HEK293 (cell line): Measurements from ENCODE around the gene FBRSL1.
"Not testable (repeated sequence)": the region's sequence is repeated elsewhere in the genome, so short reads cannot be mapped to it uniquely, and the experiment has no call there.

Source experiments
- CTCF ChIA-PET: fragments of 350-600 bp; formaldehyde crosslinking; extraction: SDS; loops from one replicate; lab custom pipeline; 2021; ENCODE audit warnings: antibody characterized with exemption; lab: Yijun Ruan, JAX
- POLR2A ChIA-PET: fragments of 300-600 bp; formaldehyde crosslinking; extraction: SDS; loops from one replicate; lab custom pipeline; 2020; ENCODE audit warnings: antibody characterized with exemption, inconsistent platforms; lab: Yijun Ruan, JAX
- H3K27ac ChIP-seq: fragments of 200-500 bp; sonication (Bioruptor generic); 2 replicates; pipeline ENCODE4 v1.5.1; 2014; ENCODE audit warnings: low read depth, low read length, control low read depth, inconsistent platforms; ENCODE audit errors: extremely low read depth
- H3K36me3 ChIP-seq, 2 experiments: fragments of 200-500 bp in 1 of 2; sonication (Bioruptor generic) in 1 of 2; 1 replicate in 1 of 2; 2 replicates in 1 of 2; pipeline ENCODE4 v1.5.1; 2014 to 2017; ENCODE audit warnings: inconsistent platforms in 2 of 2, low read length in 2 of 2; ENCODE audit not compliant: control insufficient read depth in 2 of 2, insufficient read depth in 1 of 2
- H3K4me1 ChIP-seq: fragments of 200-500 bp; sonication (Bioruptor generic); 2 replicates; pipeline ENCODE4 v1.5.1; 2014; ENCODE audit warnings: mild to moderate bottlenecking, low read length, inconsistent platforms; ENCODE audit not compliant: control insufficient read depth, insufficient read depth
- H3K4me3 ChIP-seq: 2 replicates; pipeline ENCODE4 v1.5.1; 2011; ENCODE audit warnings: low read depth, mild to moderate bottlenecking, control low read depth, low read length, moderate library complexity
- H3K9me3 ChIP-seq: fragments of 200-500 bp; sonication (Bioruptor generic); 2 replicates; pipeline ENCODE4 v1.5.1; 2014; ENCODE audit warnings: low read depth, low read length, inconsistent platforms; ENCODE audit not compliant: control insufficient read depth, insufficient read depth
- FEZF1 ChIP-seq: fragments of 450-650 bp; formaldehyde crosslinking; IDR thresholded peaks from 2 replicates; pipeline ENCODE4 v1.5.1; 2016; ENCODE audit warnings: missing biosample characterization, missing genetic modification characterization
- KLF1 ChIP-seq: fragments of 450-650 bp; formaldehyde crosslinking; IDR thresholded peaks from 2 replicates; pipeline ENCODE4 v1.5.1; 2016; ENCODE audit warnings: missing biosample characterization, missing genetic modification characterization
- KLF10 ChIP-seq: fragments of 450-650 bp; IDR thresholded peaks from 2 replicates; pipeline ENCODE4 v1.5.1; 2018; ENCODE audit warnings: missing biosample characterization, mild to moderate bottlenecking, missing genetic modification characterization
- KLF9 ChIP-seq: fragments of 450-650 bp; formaldehyde crosslinking; IDR thresholded peaks from 2 replicates; pipeline ENCODE4 v1.5.1; 2016; ENCODE audit warnings: missing biosample characterization, missing genetic modification characterization, low read depth
- SALL2 ChIP-seq: fragments of 450-650 bp; formaldehyde crosslinking; IDR thresholded peaks from 2 replicates; pipeline ENCODE4 v1.5.0; 2017; ENCODE audit warnings: missing biosample characterization, mild to moderate bottlenecking, missing genetic modification characterization, borderline replicate concordance
- TCF7L2 ChIP-seq: IDR thresholded peaks from 2 replicates; pipeline ENCODE4 v1.6.1; 2011; ENCODE audit warnings: low read depth, mild to moderate bottlenecking, inconsistent platforms, low read length, moderate library complexity, borderline replicate concordance
- ZBTB21 ChIP-seq: fragments of 450-650 bp; formaldehyde crosslinking; IDR thresholded peaks from 2 replicates; pipeline ENCODE4 v1.5.1; 2017; ENCODE audit warnings: missing biosample characterization, missing genetic modification characterization
- ZFP41 ChIP-seq: fragments of 450-650 bp; formaldehyde crosslinking; IDR thresholded peaks from 2 replicates; pipeline ENCODE4 v1.5.1; 2016; ENCODE audit warnings: missing biosample characterization, missing genetic modification characterization, borderline replicate concordance
- ZFP69B ChIP-seq: fragments of 450-650 bp; formaldehyde crosslinking; IDR thresholded peaks from 2 replicates; pipeline ENCODE4 v1.5.1; 2016; ENCODE audit warnings: missing biosample characterization, missing genetic modification characterization
- ZNF16 ChIP-seq: fragments of 450-650 bp; formaldehyde crosslinking; IDR thresholded peaks from 2 replicates; pipeline ENCODE4 v1.5.1; 2016; ENCODE audit warnings: low read depth, missing biosample characterization, missing genetic modification characterization
- ZNF202 ChIP-seq: fragments of 450-650 bp; formaldehyde crosslinking; IDR thresholded peaks from 2 replicates; pipeline ENCODE4 v1.5.1; 2016; ENCODE audit warnings: missing biosample characterization, missing genetic modification characterization, borderline replicate concordance
- ZNF335 ChIP-seq: fragments of 450-650 bp; formaldehyde crosslinking; conservative IDR thresholded peaks from 2 replicates; pipeline ENCODE4 v1.5.1; 2016; ENCODE audit warnings: missing biosample characterization, missing genetic modification characterization
- ZNF518A ChIP-seq: fragments of 450-650 bp; formaldehyde crosslinking; conservative IDR thresholded peaks from 2 replicates; pipeline ENCODE4 v1.5.1; 2016; ENCODE audit warnings: low read depth, missing biosample characterization, missing genetic modification characterization
- ZNF639 ChIP-seq: fragments of 450-650 bp; formaldehyde crosslinking; IDR thresholded peaks from 2 replicates; pipeline ENCODE4 v1.5.1; 2016; ENCODE audit warnings: missing biosample characterization, missing genetic modification characterization
- ZNF660 ChIP-seq: fragments of 450-650 bp; IDR thresholded peaks from 2 replicates; pipeline ENCODE4 v1.5.1; 2018; ENCODE audit warnings: missing biosample characterization, mild to moderate bottlenecking, missing genetic modification characterization
- ZNF677 ChIP-seq: fragments of 450-650 bp; IDR thresholded peaks from 2 replicates; pipeline ENCODE4 v1.5.0; 2018; ENCODE audit warnings: missing biosample characterization, mild to moderate bottlenecking, missing genetic modification characterization, moderate library complexity
- ZSCAN23 ChIP-seq: fragments of 450-650 bp; formaldehyde crosslinking; IDR thresholded peaks from 2 replicates; pipeline ENCODE4 v1.5.1; 2016; ENCODE audit warnings: missing biosample characterization, missing genetic modification characterization
- TF ChIP-seq, protein P1 (sequence below): fragments of 450-650 bp; formaldehyde crosslinking; IDR thresholded peaks from 2 replicates; pipeline ENCODE4 v1.5.1; 2016; ENCODE audit warnings: missing biosample characterization, missing genetic modification characterization

Gene FBRSL1

GRCh38 chr12:132489602-132490266 is at the start of gene FBRSL1 (continued):
- TF ChIP-seq ZNF335 (no peak), KLF1 (peak; percentile 46; the same call in 1 of the 2 replicates), KLF9 (peak; percentile 34; the same call in 1 of the 2 replicates), SALL2 (tag by site-specific recombination) (no peak), ZFP41 (no peak), ZBTB21 (tag by site-specific recombination) (no peak), ZNF16 (tag by site-specific recombination) (no peak), ZSCAN23 (tag by site-specific recombination) (no peak), TCF7L2 (no peak), ZNF660 (no peak)

DNA sequence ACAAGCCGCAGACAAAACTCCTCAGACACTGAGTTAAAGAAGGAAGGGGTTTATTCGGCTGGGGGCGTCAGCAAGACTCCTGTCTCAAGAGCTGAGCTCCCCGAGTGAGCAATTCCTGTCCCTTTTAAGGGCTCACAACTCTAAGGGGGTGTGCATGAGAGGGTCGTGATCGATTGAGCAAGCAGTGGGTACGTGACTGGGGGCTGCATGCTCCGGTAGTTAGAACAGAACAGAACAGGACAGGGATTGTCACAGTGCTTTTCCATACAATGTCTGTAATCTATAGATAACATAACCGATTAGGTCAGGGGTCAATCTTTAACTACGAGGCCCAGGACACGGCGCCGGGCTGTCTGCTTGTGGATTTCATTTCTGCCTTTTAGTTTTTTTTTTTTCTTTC is 49.5 kb upstream of the FBRSL1 start:
- POLR2A ChIA-PET, result interaction anchor here (0.6 kb wide), 1 partner anchor 289 kb away, joined by 3 read pairs; no protein-coding TSS in a partner anchor
- H3K4me1 ChIP-seq, H3K36me3 ChIP-seq, H3K9me3 ChIP-seq, CTCF ChIA-PET, H3K27ac ChIP-seq, H3K4me3 ChIP-seq: not testable (repeated sequence)

- TF ChIP-seq FEZF1 (tag by site-specific recombination) (no peak), ZNF677 (no peak), ZNF639 (tag by site-specific recombination) (no peak), KLF9 (no peak), ZFP69B (tag by site-specific recombination) (no peak), KLF10 (no peak), ZNF518A (no peak), ZNF202 (no peak)
- TF ChIP-seq, protein P1, sequence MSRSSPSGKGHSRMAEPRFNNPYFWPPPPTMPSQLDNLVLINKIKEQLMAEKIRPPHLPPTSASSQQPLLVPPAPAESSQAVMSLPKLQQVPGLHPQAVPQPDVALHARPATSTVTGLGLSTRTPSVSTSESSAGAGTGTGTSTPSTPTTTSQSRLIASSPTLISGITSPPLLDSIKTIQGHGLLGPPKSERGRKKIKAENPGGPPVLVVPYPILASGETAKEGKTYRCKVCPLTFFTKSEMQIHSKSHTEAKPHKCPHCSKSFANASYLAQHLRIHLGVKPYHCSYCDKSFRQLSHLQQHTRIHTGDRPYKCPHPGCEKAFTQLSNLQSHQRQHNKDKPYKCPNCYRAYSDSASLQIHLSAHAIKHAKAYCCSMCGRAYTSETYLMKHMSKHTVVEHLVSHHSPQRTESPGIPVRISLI (tag by site-specific recombination), result no peak
- TF ChIP-seq, all 188 proteins: peak for 0
- H3K27ac ChIP-seq, result no peak overlapping the region
- no peaks in the 10 kb centered on the region; the same call in 1 of the 2 replicates for H3K4me1 ChIP-seq
- POLR2A ChIA-PET, result interaction anchor here (0.7 kb wide), 1 partner anchor 50 kb away, joined by 3 read pairs; no protein-coding TSS in a partner anchor
- H3K36me3 ChIP-seq, result no peaks in the 10 kb centered on the region
- CTCF ChIA-PET, result interaction anchor here (0.6 to 1.0 kb wide), 2 partner anchors 27 to 145 kb away, joined by 3 to 6 read pairs; no protein-coding TSS in a partner anchor
- no peak overlapping the region for H3K4me3 ChIP-seq
- H3K9me3 ChIP-seq, result no peaks in the 10 kb centered on the region
Measured at GRCh38 chr12:132441871-132442863, 47.8 kb upstream of the FBRSL1 start.
